CD4-positive, alpha-beta T cell treated with Interleukin-1 beta for 1 hour (primary cell): Measurements from ENCODE around the gene GPX7.

Experiments used
- DNase-seq, 2 donors: peaks; one replicate each; pipeline ENCODE4 v3.0.0-alpha.2; 2020 to 2022

GPX7 gene

DNA sequence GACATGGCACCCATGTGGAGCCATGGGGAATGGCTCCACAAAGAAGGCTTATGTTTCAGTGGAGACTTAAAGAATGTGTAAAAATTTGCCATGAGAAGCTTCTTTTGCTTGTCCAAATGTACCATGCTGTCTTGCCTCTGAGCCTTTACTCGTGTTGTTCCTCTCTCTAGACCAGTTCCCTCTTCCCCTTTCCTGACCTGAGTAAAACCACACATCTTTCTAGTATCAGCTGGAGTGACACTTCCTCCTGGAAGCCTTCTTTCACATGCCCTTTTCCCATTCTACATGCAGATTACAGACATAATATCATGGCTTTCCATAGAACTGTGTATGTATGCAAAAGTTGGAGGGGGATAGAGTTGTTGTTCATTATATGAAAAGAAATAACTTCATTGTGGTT lies 13.6 kb upstream of the GPX7 start:
- no peak for DNase-seq

DNA sequence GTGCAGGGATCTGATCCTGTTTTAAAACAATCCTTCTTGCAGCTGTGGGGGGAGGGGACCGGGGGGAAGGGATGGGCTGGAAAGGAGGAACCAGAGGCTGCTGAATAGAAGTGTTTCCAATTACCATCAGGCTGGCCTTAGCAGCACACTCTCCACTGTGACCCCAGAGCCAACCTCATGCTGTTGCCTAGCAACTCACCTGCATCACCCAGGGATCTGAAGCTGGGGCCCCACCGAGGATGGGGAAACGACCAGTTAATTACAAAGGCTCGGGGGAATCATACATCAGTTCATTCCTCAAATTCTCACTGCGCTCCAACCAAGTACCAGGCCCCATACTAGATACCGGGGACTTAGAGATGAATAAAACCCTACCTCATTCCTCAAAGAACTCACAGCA lies 11.9 kb upstream of the GPX7 start:
- DNase-seq = no peak

DNA sequence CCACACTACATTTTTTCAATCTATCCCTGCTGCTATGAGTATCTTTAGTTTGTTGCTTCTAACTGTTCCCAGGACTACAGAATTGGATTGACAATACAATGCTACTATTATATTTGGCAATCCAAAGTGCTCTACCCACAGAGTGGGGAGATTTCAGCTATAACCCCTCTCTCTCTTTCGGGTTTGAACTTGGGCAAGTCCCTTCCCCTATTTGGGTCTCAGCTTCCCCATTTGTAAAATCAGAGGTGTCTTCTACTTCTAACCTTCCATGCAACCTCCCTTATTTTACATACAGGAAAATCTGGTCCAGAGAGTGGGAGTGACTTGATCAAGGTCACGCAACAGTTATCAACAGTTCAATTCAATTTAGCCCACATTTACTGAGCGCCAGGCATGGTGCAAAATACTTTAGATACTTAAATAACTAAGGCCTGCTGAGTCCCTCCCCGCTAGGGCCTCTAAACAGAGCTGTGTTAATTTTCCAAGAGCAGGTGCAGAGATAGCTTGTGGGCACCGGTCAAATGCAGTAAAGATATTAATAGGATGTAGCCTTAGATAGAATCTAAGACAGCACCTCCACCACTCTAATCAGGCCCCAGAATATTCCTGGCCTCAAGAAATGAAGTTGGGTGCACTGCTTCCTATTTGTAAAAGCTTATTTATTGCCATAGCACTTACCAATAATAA lies 9.4 kb upstream of the GPX7 start:
- no peak for DNase-seq

DNA sequence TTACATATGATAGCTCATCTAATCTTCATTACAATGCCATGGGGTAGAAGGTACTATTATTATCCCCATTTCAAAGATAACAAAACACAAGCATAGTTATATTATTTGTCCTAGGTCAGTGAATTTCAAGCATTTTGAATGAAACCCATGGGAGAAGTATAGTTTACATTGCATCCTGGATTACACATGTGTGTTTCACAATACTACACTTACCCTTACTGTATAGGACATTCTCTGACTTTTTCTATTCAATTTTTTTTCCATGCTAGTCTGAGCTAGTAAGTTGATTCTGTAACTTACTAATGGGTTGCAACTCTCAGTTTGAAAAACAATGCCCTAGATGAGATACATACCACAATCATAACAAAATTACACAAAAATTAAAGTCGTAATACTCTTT lies 8.7 kb upstream of the GPX7 start:
- DNase-seq = no peak

DNA sequence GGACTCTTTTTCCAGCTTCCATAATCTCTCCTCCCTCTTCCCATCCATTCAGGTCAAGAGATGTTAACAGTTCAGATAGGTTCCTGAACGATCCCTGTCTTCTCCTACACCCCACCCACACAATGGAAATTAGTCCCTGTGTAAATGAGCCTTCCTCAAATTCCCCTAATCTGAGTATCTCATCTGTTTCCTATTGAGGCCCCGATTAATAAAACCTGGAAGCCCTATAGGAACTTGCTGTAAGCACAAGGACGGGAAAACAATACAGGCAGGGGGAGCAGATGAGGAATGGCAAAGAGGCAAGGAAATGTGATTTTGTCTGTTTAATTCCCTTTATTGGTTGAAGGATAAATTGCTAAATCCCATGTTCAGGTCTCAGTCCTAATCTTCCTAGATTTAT lies 7.1 kb upstream of the GPX7 start:
- no peak for DNase-seq

DNA sequence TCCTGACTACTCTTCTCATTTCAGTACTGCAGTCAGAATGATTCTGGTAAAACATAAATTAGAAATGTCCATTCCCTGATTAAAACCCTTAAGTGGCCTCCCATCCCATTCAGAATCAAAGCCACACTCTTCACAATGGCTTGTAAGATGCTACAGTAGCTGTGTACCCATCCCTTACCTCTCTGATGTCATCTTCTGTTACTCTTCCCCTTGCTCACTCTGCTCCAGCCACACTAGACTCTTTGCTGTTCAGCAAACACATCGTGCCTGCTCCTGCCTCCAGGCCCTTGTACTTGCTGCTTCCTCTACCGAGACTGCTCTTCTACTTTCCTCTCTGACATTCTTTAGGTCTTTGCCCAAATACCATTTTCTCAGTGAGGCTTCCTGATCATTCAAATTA lies 4.3 kb upstream of the GPX7 start:
- DNase-seq = no peak

DNA sequence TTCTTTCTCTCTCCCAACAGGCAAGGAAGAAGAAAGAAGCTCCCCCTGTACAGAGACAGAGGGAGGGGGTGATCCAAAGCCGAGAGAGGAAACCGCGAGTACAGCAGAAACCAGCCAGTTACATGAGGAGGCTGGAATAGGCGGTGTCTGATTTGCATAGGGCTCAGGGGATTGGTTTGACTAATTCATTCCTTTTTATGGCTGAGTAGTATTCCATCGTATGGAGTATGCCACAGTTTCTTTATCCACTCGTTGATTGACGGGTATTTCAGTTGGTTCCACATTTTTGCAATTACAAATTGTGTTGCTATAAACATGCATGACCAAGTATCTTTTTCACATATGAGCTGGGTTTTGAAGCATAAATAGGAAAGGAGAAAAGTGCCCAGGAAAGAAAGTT lies 3.4 kb upstream of the GPX7 start:
- no peak for DNase-seq

DNA sequence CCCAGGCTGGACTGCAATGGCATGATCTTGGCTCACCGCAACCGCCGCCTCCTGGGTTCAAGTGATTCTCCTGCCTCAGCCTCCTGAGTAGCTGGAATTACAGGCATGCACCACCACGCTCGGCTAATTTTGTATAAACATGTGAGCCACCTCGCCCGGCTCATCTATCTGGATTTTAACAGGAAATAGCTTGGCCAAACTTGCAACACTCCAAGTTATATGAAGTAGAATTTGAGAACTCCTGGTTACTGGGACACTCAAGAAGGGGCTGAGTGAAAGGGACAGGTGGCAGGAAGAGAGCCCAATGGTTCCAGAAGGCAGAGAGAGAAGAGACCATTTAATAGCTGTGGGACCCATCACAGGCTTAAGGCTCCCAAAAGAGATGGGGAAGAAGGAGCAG lies 2.9 kb upstream of the GPX7 start:
- DNase-seq = no peak

DNA sequence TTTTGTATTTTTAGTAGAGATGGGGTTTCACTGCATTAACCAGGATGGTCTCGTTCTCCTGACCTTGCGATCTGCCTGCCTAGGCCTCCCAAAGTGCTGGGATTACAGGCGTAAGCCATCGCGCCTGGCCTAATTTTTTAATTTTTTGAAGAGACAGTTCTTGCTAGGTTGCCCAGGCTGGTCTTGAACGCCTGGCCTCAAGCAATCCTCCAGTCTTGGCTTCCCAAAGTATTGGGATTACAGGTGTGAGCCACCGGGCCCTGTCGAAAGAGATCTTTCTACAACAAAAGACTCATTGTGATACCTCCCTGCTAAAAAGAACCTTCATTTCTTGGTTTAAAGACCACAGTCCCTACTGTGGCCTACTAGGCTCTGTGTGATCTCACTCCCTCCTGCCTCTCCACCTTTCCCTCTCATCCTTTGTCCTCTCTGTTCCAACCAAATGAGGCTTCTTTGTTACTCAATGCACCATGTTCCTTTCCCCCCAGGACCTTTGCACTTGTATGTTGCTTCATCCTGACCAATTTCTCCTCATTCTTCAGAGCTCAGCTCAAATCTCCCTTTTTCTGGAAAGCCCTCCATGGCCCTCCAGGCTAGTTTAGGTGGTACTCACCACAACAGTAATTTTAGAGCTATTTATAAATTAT lies 1.5 kb upstream of the GPX7 start:
- DNase-seq = no peak

DNA sequence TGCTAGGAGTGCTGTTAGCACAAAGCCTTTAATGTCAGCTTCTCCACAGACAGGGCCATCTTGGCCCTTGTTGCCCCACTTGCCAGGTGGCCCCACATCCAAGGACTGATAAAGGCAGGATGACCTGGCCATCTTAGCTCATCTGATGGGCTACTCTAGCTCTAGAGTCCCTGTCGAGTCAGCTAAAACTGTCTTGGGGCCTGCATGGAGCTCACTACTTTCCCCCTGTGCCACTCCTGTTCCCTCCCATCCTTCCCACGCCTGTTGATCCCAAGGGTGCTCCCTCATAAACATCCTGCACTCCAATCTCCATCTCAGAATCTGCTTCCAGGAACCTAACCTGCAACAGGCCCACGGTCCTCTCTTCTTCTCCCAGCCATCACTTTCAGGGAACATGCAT lies 652 bp upstream of the GPX7 start:
- no peak for DNase-seq

DNA sequence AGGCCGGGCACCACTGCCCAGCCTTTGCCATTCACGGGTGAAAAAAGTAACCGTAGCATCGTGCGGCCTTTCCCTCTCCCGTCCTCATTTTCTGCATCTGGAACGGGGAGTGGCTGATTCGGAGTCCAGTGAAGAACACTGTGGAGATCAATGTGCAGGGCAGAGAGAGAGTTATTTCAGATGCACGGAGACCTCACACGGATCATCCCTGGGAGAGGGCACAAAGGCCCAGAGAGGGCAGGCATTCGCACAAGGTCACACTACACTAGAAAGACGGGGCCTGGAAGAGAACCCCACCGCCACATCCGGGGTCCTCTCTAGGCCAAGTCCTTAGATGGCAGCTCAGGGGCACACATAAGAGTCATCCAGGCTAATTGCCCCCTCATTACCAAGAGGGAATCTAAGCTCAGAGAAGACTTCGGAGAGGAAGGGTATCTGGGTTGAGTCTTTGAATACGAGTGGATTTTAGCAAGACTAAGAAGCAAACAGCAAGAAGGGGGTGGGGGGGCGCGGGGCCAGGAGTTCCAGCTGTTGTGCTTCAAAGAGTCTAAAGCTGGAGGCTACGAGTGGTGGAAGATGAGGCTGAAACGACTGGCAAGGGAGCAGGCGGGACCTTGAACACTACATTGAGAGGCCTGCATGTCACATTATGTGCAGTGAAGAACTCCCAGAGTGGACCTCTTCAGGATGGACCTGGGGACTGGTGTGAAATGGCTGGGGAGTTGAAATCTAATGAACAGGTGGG lies 857 bp downstream of the GPX7 start:
- no peak for DNase-seq

DNA sequence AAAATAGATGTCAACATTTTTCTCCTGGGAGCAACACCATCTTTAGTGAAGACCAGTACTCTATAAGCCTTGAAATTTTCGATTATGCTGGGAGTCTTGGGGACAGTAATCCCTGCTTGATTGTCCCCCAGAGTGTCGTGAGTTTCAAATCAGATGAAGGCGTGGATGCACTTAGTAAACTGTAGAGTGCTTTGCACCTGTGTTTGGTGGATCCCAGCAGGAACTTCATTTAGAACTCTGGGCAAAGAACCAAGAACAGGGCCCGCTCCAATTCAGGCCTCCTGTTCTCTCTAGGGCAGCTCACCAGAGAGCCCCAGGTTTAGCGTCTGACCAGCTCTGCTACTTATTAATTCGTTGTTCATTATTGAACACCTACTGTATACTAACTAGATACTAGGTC lies 1.5 kb downstream of the GPX7 start:
- DNase-seq = no peak

DNA sequence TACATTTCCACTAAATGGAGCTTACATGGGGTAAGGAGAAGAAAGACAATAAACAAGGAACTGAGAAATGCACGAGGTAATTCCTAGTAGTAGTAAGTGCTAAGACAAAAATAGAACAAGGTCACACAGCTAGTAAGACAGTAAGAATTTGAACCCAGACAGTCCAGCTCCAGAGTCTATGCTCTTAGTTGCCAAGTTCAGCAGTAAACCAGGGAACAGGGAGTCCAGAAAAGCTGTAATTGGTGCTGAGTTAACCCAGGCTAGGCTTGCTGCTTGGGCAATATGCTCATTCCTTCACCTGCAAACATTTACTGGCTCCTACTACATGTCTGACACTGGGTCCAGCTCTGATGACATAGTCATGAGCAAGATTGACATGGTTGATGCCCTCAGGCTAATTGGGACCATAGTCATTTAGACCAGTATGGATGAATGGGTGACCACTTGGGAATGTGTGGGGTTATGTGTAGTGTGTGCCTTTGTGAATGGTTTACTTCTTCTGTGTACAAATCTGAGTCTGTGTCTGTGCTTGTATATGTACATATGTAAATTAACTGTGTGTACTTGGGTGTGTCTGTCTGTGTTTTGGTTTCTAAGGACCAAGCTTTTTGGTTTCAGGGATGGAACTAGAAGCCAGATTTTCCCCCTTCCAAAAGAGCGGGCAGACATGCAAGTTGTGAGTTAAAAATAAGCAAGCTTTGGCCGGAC lies 2.0 kb downstream of the GPX7 start:
- no peak for DNase-seq

DNA sequence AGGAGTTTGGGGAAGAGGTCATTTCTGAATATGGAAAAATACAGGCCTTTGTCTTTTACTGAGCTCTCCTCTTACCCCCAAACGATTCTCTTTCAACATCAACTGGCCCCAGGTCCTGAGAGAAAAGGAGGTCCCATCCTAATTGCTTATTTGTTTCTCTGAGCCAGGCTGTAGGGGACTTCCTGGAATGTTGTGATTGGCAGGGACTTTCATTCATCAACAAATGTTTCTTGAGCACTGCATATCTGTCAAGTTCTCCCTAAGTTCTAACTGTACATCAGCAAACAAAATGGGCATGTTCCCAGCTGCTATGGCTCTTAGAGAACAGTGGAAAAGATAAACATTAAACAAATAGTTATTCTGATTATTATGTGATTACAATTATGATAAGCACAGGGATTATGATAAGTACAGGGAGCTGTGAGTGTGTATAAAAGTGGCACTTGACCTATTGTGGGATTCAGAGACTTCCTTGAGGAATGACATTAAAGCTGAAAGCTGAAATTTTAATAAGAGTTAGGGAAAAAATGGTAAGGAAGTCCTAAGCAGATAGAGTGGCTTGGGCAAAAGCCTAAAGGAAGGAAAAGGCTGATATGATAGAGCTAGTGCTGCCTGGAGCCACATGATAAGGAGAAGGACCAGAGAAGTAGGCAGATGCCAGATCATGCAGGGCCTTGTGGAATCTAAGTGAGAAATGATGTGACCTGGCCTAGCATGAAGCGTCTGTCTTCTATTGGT lies 11.6 kb downstream of the GPX7 start:
- DNase-seq = no peak

DNA sequence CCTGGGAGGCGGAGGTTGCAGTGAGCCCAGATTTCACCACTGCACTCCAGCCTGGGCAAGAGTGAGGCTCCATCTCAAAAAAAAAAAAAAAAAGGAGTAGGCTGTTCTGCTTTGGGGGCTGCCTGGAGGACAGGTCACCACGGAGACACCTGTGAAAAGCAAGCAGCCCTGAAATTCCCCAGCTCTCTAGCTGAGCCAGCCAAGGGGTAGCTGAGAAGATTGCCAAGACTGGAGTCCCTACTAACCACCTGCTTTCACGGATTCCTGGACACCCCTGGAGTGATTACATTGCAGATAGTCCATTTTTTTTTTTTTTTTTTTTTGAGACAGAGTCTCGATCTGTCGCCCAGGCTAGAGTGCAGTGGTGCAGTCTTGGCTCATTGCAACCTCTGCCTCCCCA lies 12.5 kb downstream of the GPX7 start:
- DNase-seq = no peak

DNA sequence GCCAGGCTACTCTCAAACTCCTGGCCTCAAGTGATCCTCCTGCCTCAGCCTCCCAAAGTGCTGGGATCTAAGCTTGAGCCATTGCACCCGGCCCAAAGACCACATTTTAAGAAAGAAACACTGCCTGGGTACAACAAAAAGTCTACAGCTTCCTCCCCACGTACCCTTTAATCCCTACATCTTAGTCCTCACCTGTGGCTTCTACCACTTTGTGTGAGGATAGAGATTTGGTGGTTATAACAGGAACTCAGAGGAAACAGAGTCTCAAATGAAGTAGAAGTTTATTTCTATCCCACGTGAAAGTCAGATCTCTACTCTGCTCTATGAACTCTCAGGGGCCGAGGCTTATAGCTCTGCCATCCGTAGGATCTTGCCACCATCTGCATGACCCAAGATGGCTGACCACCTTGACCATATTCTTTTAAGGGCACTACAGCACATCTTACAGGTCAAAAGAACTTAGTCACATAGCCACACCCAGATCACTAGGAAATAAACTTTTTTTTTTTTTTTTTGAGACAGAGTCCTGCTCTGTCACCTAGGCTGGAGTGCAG lies 13.4 kb downstream of the GPX7 start:
- DNase-seq = no peak

DNA sequence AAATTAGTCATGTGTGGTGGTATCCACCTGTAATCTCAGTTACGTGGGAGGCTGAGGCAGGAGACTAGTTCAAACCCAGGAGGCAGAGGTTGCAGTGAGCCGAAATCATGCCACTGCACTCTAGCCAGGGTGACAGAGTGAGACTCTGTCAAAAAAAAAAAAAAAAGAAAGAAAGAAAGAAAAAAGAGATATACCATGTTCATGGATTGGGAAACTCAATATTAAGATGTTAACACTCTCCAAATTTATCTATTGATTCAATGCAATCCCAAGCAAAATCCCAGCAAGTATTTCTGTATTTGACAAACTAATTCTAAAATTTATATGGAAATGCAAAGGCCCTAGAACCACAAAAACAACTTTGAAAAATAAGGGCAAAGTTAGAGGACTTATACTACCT lies 19.8 kb downstream of the GPX7 start:
- no peak for DNase-seq

DNA sequence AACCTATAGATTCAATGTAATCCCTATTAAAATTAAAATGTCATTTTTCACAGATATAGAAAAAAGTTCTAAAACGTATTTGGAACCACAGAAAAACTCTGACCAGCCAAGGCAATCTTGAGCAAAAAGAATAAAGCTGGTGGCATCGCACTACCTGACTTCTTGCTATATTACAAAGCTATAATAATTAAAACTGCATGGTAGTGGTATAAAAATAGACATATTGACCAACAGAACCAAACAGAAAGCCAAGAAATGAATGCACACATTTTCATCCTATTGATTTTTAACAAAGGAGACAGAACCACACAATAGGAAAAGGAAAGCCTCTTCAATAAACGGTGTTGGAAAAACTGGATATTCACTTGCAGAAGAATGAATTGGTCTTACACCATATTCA lies 21.6 kb downstream of the GPX7 start:
- DNase-seq = no peak

DNA sequence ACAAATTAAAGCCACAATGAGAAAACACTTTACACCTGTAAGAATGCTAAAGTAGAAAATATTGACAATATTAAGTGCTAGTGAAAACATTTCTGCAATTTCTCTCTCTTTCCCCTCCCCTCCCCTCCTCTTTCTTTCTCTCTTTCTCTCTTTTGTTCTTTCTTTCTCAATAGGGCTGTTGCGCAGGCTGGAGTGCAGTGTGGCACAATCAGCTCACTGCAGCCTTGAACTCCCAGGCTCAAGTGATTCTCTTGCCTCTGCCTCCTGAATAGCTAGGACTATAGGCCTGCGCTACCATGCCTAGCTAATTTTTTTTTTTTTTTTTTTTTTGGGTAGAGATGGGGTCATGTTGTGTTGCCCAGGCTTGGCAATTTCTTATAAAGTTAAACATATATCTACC lies 24.9 kb downstream of the GPX7 start:
- DNase-seq = no peak

DNA sequence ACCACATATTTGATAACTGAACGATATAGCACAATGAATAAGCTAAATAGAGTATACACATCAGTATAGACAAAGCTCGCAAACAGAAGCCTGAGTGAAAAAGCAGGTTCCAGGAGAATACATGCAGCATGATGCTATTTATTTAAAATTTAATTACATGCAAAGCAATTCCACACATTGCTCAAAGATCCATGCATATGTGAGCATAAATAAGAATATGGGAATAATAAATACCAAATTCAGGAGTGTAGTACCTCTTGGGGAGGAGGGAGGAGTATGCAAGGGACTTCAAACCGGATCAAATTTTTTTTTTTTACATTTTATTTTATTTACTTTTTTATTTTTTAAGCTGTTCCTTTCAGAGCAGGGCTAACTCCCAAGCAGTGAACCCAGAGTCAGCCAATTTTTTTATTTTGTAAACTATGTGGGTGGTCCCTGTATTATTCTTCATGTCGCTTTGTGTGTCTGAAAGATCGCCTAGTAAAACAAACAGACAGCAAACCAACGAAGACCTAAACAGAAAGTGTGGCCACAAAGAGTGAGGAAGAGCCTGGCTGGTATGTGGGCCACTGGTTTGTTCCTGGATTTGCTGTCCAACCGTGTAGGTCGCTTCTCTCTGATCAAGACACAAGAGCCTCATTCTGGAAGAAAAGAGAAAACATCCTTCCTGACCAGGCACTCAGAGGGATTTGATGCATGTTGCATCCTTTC lies 26.6 kb downstream of the GPX7 start:
- DNase-seq = no peak

DNA sequence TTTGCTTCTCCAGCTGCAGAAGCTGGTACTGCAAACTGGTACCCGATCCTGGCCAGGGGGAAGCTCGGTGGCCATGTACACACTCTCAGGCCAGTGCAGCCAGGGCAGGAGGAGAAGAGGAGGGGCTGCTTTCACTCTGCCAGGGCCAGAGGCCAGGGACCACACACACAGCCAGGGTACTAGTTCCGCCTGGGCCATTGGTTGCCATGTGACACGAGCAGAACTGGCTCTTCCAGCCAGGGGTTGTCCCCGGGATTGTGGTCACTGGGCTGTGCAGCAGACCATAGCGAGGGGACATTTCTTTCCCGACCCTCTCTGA lies 27.1 kb downstream of the GPX7 start:
- DNase-seq = no peak

DNA sequence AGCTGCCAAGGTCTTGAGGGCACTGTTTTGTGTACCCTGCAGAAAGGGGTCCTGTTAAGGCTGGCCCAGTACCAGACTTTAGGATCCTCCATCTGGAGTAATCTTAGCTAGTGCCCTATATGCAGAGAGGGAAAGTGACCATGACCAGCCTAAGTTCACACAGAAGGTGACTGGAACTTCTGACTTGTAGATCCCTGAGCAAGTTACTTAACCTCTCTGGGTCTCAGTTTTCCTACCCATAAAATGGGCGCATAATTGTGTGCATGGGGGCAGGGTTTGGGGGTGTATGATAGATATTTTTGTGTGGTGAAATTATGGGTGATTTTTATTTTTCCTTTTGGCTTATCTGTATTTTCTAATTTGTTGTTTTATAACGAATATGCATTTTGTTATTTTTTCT lies 27.5 kb downstream of the GPX7 start:
- DNase-seq = no peak
